Thymus (tissue), 11 donors: ENCODE measurements around the gene NTM. TPM values are rescaled to one million over a fixed set of nuclear protein-coding genes. Genes with fewer than 3 reads are reported as not detected.
A peak's percentile ranks its signal among the peaks of the same experiment; 100 is the strongest.

ENCODE experiments used
- DNase-seq, 9 donors: peaks; one replicate each; pipeline ENCODE4 v3.0.0-alpha.2; 2013; ENCODE audit warnings: low spot score in 9 of 9, low read depth in 6 of 9, missing footprints in 1 of 9
- H3K27ac ChIP-seq, 2 donors: one replicate each; pipeline ENCODE4 v1.5.1; 2013; ENCODE audit warnings: control low read depth in 1 of 2, low read depth in 1 of 2, low read length in 1 of 2, mild to moderate bottlenecking in 1 of 2, moderate library complexity in 1 of 2
- H3K27me3 ChIP-seq, 2 donors: one replicate each; pipeline ENCODE4 v1.5.1; 2013; ENCODE audit warnings: low read length in 1 of 2; ENCODE audit not compliant: control insufficient read depth in 2 of 2, insufficient read depth in 1 of 2
- H3K36me3 ChIP-seq, 2 donors: one replicate each; pipeline ENCODE4 v1.5.1; 2013; ENCODE audit warnings: low read length in 1 of 2, mild to moderate bottlenecking in 1 of 2, moderate library complexity in 1 of 2; ENCODE audit not compliant: control insufficient read depth in 2 of 2, insufficient read depth in 2 of 2
- H3K4me1 ChIP-seq, 2 donors: one replicate each; pipeline ENCODE4 v1.5.1; 2013; ENCODE audit warnings: low read length in 2 of 2; ENCODE audit not compliant: control insufficient read depth in 2 of 2, insufficient read depth in 2 of 2
- H3K4me3 ChIP-seq, 2 donors: one replicate each; pipeline ENCODE4 v1.5.1; 2013; ENCODE audit warnings: low read length in 2 of 2, control low read depth in 1 of 2, mild to moderate bottlenecking in 1 of 2
- H3K9me3 ChIP-seq, 2 donors: one replicate each; pipeline ENCODE4 v1.5.1; 2013; ENCODE audit warnings: low read length in 1 of 2, mild to moderate bottlenecking in 1 of 2; ENCODE audit not compliant: control insufficient read depth in 2 of 2, insufficient read depth in 1 of 2
- WGBS: extraction: QIAGEN DNeasy Blood & Tissue Kit; methylation state at CpG from one replicate; pipeline ENCODE4 v1.1.7; 2013; 5-methylcytosine and 5-hydroxymethylcytosine counted together
- polyA plus RNA-seq: library from polyadenylated mRNA; stranded (reverse); fragments of 200-250 nt; gene quantifications from one replicate; pipeline ENCODE4 v1.2.3, GENCODE V29; 2013
- total RNA-seq: library from RNA; stranded (reverse); fragments of 120-200 nt; gene quantifications from one replicate; pipeline ENCODE4 v1.2.4, GENCODE V29; 2013
- donor health status: healthy.

The NTM gene
- total and polyA plus RNA-seq, 2 donors: 0.18 to 0.47 TPM

DNA sequence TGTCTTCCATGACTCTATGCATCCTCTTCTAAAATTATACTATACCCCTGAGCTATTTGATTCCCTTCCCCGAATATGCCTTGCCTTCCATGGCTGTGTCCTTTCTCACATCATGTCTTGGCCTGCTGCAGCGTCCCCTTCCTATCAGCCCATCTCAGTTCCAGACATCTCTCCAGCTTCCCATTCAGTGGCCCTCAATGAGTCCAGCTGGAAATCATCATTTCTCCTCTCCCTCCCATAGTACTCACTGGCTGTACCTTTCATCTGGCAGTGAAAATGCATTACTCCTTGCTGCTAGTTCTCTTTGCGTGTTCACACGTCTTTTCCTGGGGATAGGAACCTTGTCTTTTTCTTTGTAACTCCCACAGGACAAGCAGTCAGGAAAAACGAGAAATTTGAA lies 486.8 kb downstream of the NTM start:
- no peaks in the 10 kb centered on the region for H3K4me1 ChIP-seq
- no peak for DNase-seq
- H3K27ac ChIP-seq: no peak overlapping the region
- 93% methylated on average over 5 of the region's 5 CpGs for WGBS
- H3K9me3 ChIP-seq: no peaks in the 10 kb centered on the region
- H3K4me3 ChIP-seq: no peak overlapping the region
- no peaks in the 10 kb centered on the region for H3K36me3 ChIP-seq
- H3K27me3 ChIP-seq: no peaks in the 10 kb centered on the region

DNA sequence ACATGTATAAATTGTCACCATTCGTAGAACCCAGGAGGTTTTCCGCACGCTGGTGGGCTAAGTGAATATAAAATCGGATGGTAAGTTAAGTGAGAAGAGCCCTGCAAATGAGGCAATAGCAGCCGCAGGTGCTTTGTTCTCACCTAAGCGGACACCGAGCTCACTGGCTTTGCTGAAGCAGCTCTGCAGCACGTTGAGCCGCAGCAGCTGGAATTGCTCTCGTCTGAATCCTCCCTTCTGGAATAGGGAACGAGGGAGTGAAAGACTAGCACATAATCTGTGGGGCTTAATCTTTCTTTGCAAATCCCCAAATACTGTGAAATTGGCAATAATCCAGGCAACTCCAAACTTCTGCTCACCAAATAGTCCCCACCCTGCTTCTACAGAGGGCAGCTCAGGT lies 488.1 kb downstream of the NTM start:
- Histone ChIP-seq H3K36me3 (no peaks in the 10 kb centered on the region), H3K27me3 (no peaks in the 10 kb centered on the region), H3K4me3 (no peak overlapping the region), H3K27ac (no peak overlapping the region), H3K9me3 (no peaks in the 10 kb centered on the region), H3K4me1 (no peaks in the 10 kb centered on the region)
- no peak for DNase-seq
- 92% methylated on average over 11 of the region's 11 CpGs for WGBS

DNA sequence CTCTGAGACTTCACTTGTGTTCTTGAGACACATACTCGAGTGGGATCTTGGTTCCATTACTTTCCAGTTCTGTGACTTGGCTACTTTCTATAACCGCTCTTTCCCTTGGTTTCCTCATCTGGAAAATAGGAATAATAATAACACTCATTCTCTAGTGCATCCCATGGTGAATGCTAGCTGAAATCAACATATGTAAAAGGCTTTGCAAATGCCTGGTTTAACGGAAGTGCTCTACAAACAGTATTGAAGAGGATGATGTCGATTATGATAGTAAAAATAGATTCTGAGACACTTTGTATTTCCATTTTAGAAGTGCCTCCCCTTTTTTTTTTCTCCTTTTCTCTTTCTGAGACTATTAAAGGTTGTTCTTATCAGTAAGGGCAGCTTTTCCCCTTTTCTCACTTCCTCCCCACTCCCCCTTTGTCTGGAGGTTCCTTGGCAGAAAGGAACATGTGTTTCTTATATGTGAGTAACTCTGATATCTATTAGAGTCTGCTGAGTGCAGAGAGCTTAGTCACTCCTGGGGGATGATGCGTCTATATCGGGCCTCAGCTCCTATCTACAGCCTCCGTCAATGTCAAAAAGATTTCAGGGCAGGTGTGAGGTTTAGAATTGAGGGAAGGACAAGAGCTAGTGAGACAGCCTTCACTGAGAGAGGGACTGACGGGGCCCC lies 489.3 kb downstream of the NTM start:
- H3K9me3 ChIP-seq: no peaks in the 10 kb centered on the region
- H3K36me3 ChIP-seq: no peaks in the 10 kb centered on the region
- no peak for DNase-seq
- no peaks in the 10 kb centered on the region for H3K4me1 ChIP-seq
- no peaks in the 10 kb centered on the region for H3K27me3 ChIP-seq
- 33% methylated on average over 8 of the region's 8 CpGs for WGBS
- no peak overlapping the region for H3K4me3 ChIP-seq
- H3K27ac ChIP-seq: no peak overlapping the region

GRCh38 chr11:131864228-131864627 lies 493.8 kb downstream of the NTM start:
- Histone ChIP-seq H3K4me1 (no peaks in the 10 kb centered on the region), H3K4me3 (no peak overlapping the region), H3K27me3 (peaks cover 0 to 2% of the 10 kb centered on the region in 2 donors), H3K9me3 (no peaks in the 10 kb centered on the region), H3K27ac (no peak overlapping the region), H3K36me3 (no peaks in the 10 kb centered on the region)
- no peak for DNase-seq
- WGBS: 93% methylated on average over 5 of the region's 5 CpGs

GRCh38 chr11:131865860-131866259 lies 495.4 kb downstream of the NTM start:
- H3K9me3 ChIP-seq: no peaks in the 10 kb centered on the region
- WGBS: 95% methylated on average over 3 of the region's 3 CpGs
- no peaks in the 10 kb centered on the region for H3K36me3 ChIP-seq
- no peak overlapping the region for H3K27ac ChIP-seq
- peaks cover 0 to 2% of the 10 kb centered on the region in 2 donors for H3K27me3 ChIP-seq
- no peaks in the 10 kb centered on the region for H3K4me1 ChIP-seq
- no peak for DNase-seq
- no peak overlapping the region for H3K4me3 ChIP-seq

DNA sequence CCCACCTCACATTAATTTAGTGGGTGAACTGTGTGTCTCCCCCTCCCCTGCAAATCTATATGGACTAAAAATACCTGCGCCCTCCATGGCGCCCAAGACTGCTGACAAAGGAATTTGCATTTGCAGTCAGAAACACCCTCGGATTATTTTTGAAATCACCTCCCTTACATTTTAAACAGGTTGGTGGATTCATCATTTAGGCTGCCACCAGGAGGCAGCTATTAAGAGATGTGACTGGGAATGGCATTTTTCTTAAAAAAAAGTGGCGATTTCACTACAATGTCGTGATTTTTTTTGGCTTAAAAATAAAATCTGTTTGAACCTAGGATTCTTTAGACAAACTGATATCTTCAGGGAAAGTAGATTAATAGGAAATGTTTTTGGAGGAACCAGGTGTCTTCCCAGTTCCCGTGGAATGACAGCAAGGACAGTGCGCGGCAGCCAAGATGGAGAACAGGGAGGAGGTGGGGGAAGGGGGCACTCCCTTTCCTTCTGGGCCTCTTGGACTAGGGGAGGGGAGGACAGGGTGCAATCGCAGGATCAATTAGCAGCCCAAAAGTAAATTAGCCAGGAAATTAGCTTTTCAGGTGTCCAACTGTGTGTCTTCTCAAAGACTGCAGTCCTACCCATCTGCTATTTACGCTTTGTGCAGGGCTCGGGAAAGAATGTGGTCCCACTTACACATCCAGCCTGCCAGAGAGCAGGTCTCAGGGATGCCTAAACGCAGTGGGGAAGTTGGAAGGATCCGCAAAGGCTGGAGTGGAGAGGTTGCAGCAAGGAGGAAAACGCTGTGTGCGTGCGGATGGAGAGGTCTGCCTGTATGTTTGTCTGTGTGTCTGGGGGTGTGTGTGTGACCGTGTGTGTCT lies 496.4 kb downstream of the NTM start:
- WGBS: 92% methylated on average over 17 of the region's 17 CpGs
- H3K27me3 ChIP-seq: peaks cover 0 to 2% of the 10 kb centered on the region in 2 donors
- no peak overlapping the region for H3K27ac ChIP-seq
- no peak overlapping the region for H3K4me3 ChIP-seq
- no peaks in the 10 kb centered on the region for H3K9me3 ChIP-seq
- no peaks in the 10 kb centered on the region for H3K4me1 ChIP-seq
- no peak for DNase-seq
- no peaks in the 10 kb centered on the region for H3K36me3 ChIP-seq

GRCh38 chr11:131867457-131868257 lies 497.2 kb downstream of the NTM start:
- no peak overlapping the region for H3K4me3 ChIP-seq
- DNase-seq: peak in 3 of 9 donors; percentile 2 to 14 (median 13)
- 67% methylated on average over 10 of the region's 10 CpGs for WGBS
- H3K4me1 ChIP-seq: no peaks in the 10 kb centered on the region
- H3K9me3 ChIP-seq: no peaks in the 10 kb centered on the region
- H3K36me3 ChIP-seq: no peaks in the 10 kb centered on the region
- peaks cover 0 to 2% of the 10 kb centered on the region in 2 donors for H3K27me3 ChIP-seq
- H3K27ac ChIP-seq: no peak overlapping the region

DNA sequence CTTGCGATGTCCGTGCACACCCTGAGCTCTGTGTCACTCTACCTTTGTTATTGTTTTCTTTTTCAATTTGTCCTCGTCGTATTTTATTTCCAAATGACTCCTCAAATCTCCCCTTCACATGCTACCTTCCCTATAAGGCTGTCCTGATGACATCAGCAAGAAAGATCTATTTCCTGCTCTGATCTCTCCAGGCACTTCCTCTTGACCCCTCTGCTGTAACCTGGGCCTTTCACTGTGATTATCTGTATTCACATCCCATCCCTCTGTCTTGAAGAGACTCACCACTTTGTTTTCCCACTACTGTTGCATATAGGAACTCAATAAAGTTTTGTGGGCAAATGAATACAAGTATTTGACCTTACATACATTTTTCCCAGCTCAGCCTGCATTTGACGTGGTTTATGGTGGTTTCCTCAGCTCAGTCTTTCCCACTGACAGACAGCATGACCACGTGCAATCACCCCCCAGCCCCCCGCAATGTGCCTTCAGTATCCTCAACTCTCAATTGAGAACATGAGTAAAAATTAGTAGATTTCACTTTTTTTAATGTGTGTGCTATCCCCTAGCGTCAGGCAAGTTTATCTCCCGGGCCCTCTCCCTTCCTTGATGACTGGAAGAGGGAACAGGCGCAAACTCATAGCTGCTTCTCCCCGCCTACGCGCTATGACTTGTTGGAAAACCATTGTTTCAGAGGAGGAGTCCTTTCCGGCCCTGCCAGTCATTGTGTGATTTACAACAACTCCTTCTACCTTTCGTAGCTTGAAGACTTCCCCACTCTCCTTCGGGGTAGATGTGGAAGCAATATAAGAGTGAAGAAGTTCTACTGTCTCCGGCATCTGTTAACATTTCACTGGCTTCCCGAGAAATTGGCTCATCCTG lies 498.5 kb downstream of the NTM start:
- no peak for DNase-seq
- no peak overlapping the region for H3K27ac ChIP-seq

More for the DNA sequence above, 498.5 kb downstream of the NTM start:
- Histone ChIP-seq H3K9me3 (no peaks in the 10 kb centered on the region), H3K27me3 (peaks cover 0 to 2% of the 10 kb centered on the region in 2 donors), H3K36me3 (no peaks in the 10 kb centered on the region), H3K4me1 (no peaks in the 10 kb centered on the region), H3K4me3 (no peak overlapping the region)
- 83% methylated on average over 18 of the region's 18 CpGs for WGBS
